ENCODE data around the gene KMT2D. TPM values are rescaled to one million over a fixed set of nuclear protein-coding genes. Genes with fewer than 3 reads are reported as not detected.
A peak's percentile ranks its signal among the peaks of the same experiment; 100 is the strongest.

The KMT2D gene
- total RNA-seq, 1 donor from 2014 or later = 99.8 TPM

DNA sequence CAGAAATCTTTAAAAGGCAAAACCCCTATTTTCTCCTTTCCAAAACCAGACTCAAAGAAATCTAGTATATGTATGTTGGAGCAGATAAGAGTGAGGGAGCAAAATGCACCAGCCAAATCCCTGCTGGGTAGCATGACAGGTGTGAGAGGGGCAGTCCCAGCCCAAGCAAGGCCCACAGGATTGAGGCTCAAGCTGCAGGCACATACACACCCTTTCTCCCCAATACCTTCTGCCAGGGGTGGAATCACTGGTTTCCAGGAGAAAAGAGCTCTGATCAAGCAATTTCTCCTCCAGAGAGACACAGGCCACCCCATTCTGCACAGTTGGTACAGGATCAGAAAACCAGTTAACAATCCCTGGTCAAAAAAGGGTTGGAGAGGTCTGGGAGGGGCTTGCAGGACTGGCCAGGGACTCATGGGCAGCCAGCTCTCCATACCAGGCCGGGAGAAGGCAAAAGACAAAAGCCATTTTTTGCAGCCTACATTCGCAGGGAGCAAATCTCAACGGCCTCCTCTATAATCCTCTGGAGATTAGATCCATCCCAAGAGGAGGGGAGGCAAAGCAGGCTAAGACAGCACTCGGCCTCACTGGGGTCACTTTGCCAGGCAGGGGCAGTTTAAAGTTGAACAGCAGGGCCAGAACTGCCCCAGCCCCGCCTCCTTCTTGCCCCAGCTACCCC, 2.1 kb downstream of the KMT2D start:
- peak overlapping the region; percentile 79 for H3K4me3 Mint-ChIP-seq
- H3K4me1 Mint-ChIP-seq = peaks cover 50% of the 10 kb centered on the region
- no peak for DNase-seq (ENCODE audit: low read depth, low spot score)
- no peaks in the 10 kb centered on the region for H3K9me3 Mint-ChIP-seq
- peaks cover 3% of the 10 kb centered on the region for H3K36me3 Mint-ChIP-seq (ENCODE audit: low read depth)
- TF ChIP-seq, protein P1, sequence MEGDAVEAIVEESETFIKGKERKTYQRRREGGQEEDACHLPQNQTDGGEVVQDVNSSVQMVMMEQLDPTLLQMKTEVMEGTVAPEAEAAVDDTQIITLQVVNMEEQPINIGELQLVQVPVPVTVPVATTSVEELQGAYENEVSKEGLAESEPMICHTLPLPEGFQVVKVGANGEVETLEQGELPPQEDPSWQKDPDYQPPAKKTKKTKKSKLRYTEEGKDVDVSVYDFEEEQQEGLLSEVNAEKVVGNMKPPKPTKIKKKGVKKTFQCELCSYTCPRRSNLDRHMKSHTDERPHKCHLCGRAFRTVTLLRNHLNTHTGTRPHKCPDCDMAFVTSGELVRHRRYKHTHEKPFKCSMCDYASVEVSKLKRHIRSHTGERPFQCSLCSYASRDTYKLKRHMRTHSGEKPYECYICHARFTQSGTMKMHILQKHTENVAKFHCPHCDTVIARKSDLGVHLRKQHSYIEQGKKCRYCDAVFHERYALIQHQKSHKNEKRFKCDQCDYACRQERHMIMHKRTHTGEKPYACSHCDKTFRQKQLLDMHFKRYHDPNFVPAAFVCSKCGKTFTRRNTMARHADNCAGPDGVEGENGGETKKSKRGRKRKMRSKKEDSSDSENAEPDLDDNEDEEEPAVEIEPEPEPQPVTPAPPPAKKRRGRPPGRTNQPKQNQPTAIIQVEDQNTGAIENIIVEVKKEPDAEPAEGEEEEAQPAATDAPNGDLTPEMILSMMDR (conservative IDR thresholded peaks at IDR 0.05) = no peak
- peak overlapping the region; percentile 90 for H3K27ac Mint-ChIP-seq (ENCODE audit: unreplicated experiment)
- no peaks in the 10 kb centered on the region for H3K27me3 Mint-ChIP-seq (ENCODE audit: low read depth)

DNA sequence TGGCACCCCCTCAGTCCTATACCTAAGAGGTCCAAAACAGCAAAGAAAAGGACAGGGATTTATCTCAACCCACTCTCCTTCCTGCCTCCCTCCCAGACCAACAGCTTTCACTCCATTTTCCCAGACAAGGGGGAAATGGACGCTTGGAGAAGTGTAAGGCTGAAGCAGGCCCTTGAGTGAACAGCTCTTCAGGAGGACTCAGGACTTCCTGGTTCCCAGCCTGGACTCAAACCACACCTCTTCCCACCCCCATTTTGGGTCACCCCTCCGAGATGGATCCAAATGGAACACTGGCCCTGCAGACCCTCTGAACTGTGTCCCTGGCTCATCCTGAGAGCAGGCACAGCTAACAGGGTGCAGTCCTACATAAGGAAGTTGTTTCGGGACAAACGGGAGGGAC, 2.7 kb downstream of the KMT2D start:
- peaks cover 3% of the 10 kb centered on the region for H3K36me3 Mint-ChIP-seq (ENCODE audit: low read depth)
- H3K27ac Mint-ChIP-seq (ENCODE audit: unreplicated experiment) = peak overlapping the region; percentile 44
- H3K4me3 Mint-ChIP-seq = peak overlapping the region; percentile 79
- TF ChIP-seq, protein P1 (conservative IDR thresholded peaks at IDR 0.05) = no peak
- no peaks in the 10 kb centered on the region for H3K9me3 Mint-ChIP-seq
- H3K27me3 Mint-ChIP-seq (ENCODE audit: low read depth) = no peaks in the 10 kb centered on the region
- peaks cover 50% of the 10 kb centered on the region for H3K4me1 Mint-ChIP-seq
- no peak for DNase-seq (ENCODE audit: low read depth, low spot score)

DNA sequence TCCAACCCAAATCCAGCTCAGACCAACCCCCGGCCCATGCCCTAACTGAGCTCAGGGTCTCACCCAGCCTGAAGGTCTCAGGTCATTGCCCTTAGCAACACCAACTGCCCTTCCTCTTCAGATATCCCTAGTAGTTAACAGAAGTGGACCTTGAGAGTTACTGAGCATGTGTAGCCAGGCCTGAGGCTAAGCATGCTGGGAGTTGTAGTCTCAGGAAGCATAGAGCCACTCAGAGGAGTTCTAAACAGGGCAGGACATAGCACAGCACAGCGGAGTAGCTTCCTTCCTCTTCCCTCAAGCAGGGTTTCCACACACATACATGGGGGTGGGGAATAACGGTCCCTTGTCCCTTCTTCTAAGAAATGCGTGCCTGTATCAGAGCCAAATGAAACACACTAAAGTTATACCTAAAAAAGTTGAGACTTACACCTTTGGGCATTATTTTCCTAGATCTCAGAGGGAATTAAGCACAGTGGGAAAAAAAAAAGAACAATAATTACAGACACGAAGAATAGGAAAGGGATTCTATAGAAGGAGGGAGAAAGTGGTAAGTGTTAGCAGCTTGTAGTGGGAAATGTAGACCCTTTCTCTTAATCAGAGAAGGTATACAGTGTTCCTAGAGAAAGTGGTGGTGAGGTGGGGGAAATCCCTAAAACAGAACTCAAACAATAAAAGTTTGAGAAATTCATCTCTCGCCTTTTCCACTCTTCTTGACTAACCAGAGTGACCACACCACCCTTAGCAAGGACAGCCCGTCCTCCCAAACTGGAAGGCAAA, 4.4 kb downstream of the KMT2D start:
- Mint-ChIP-seq H3K9me3 (no peaks in the 10 kb centered on the region), H3K4me1 (peaks cover 45% of the 10 kb centered on the region), H3K27me3 (ENCODE audit: low read depth) (no peaks in the 10 kb centered on the region), H3K36me3 (ENCODE audit: low read depth) (peaks cover 11% of the 10 kb centered on the region), H3K27ac (ENCODE audit: unreplicated experiment) (peak overlapping the region; percentile 14), H3K4me3 (peak overlapping the region; percentile 79)
- TF ChIP-seq, protein P1 (conservative IDR thresholded peaks at IDR 0.05) = no peak
- peak; percentile 23 for DNase-seq (ENCODE audit: low read depth, low spot score)

DNA sequence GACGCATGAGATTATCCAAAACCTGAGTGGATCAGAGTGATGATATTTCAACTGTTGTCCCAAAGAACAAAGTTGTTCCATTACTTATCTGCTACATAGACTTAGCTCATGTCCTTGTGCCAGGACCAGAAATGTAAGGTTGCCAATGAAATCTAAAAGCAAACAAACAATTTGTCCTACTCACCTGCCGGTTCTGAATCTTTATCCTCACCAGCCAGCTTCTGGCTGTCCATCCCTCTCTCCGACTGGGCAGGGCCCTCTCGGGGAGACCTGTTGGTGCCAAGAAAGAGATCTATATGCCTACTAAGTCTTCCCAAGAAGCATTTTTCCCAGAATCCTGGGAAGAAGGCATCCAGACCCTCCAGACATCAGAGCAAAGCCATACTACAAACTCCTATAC, 5.5 kb downstream of the KMT2D start:
- no peaks in the 10 kb centered on the region for H3K27me3 Mint-ChIP-seq (ENCODE audit: low read depth)
- peak overlapping the region; percentile 21 for H3K4me3 Mint-ChIP-seq
- TF ChIP-seq, protein P1 (conservative IDR thresholded peaks at IDR 0.05) = no peak
- peaks cover 42% of the 10 kb centered on the region for H3K4me1 Mint-ChIP-seq
- H3K9me3 Mint-ChIP-seq = no peaks in the 10 kb centered on the region
- DNase-seq (ENCODE audit: low read depth, low spot score) = no peak
- peaks cover 11% of the 10 kb centered on the region for H3K36me3 Mint-ChIP-seq (ENCODE audit: low read depth)
- H3K27ac Mint-ChIP-seq (ENCODE audit: unreplicated experiment) = no peak overlapping the region

DNA sequence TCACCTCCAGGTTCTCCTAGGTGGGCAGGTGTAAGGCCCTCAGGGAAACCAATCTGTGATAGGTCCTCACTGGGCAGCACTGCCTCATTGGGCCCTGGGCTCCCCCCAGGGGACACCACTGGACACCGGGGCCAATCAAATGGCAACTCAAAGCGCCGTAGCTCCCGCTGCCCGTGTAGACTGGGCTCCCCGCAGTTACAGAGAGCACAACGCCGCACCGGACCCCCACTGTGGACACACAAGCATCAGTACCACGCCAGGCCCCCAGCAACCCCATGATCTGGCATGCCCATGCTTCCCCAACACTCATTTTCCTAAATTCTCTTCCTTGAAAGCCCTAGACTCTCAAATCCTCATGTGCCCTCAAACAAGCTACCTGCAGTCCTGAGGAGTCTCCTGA, 6.1 kb downstream of the KMT2D start:
- no peak overlapping the region for H3K4me3 Mint-ChIP-seq
- H3K27ac Mint-ChIP-seq (ENCODE audit: unreplicated experiment) = no peak overlapping the region
- H3K27me3 Mint-ChIP-seq (ENCODE audit: low read depth) = no peaks in the 10 kb centered on the region
- H3K4me1 Mint-ChIP-seq = peaks cover 42% of the 10 kb centered on the region
- TF ChIP-seq, protein P1 (conservative IDR thresholded peaks at IDR 0.05) = no peak
- no peaks in the 10 kb centered on the region for H3K9me3 Mint-ChIP-seq
- DNase-seq (ENCODE audit: low read depth, low spot score) = no peak
- H3K36me3 Mint-ChIP-seq (ENCODE audit: low read depth) = peaks cover 11% of the 10 kb centered on the region

Data from neural crest cell (in vitro differentiated cells).